SK-N-SH (cell line): Measurements from ENCODE around the gene ROBO1.

Experiments
- CHD2 ChIP-seq: fragments of 150-350 bp; IDR thresholded peaks from 2 replicates; pipeline ENCODE4 v1.6.1; 2018; ENCODE audit warnings: low read length; ENCODE audit not compliant: partially characterized antibody
- EP300 ChIP-seq, 2 experiments: IDR thresholded peaks; 2 replicates each; pipeline versions ENCODE4 v1.4.0 to v1.6.1; 2012; ENCODE audit warnings: borderline replicate concordance in 1 of 2, low read depth in 1 of 2, low read length in 1 of 2
- GABPA ChIP-seq: IDR thresholded peaks from 2 replicates; pipeline ENCODE4 v1.4.0; 2012; ENCODE audit warnings: low read depth, mild to moderate bottlenecking
- JUND ChIP-seq: IDR thresholded peaks from 2 replicates; pipeline ENCODE4 v1.4.0; 2012
- MEF2A ChIP-seq: IDR thresholded peaks from 2 replicates; pipeline ENCODE4 v1.4.0; 2012; ENCODE audit warnings: low read depth, borderline replicate concordance
- MXI1 ChIP-seq: IDR thresholded peaks from 2 replicates; pipeline ENCODE4 v1.6.1; 2012; ENCODE audit warnings: mild to moderate bottlenecking, low read depth, low read length, improper control_type of control experiment
- POLR2AphosphoS5 ChIP-seq: IDR thresholded peaks from 2 replicates; pipeline ENCODE4 v1.6.1; 2012; ENCODE audit warnings: low read depth, low read length
- RAD21 ChIP-seq: IDR thresholded peaks from 2 replicates; pipeline ENCODE4 v1.6.1; 2012; ENCODE audit warnings: mild to moderate bottlenecking, low read length
- SIN3A ChIP-seq: IDR thresholded peaks from 2 replicates; pipeline ENCODE4 v1.6.1; 2012; ENCODE audit warnings: low read depth, mild to moderate bottlenecking, low read length, moderate library complexity, borderline replicate concordance
- TEAD4 ChIP-seq: IDR thresholded peaks from 2 replicates; pipeline ENCODE4 v1.4.0; 2012; ENCODE audit warnings: mild to moderate bottlenecking, borderline replicate concordance; ENCODE audit not compliant: insufficient read depth
- YY1 ChIP-seq: IDR thresholded peaks from 2 replicates; pipeline ENCODE4 v1.4.0; 2012; ENCODE audit warnings: low read depth, mild to moderate bottlenecking
- TF ChIP-seq, protein P1 (sequence below): fragments of 200-600 bp; sonication (generic); IDR thresholded peaks from 2 replicates; pipeline ENCODE4 v1.6.1; 2017; ENCODE audit warnings: antibody characterized with exemption, mild to moderate bottlenecking, moderate library complexity
- TF ChIP-seq, protein P2 (sequence below): IDR thresholded peaks from 2 replicates; pipeline ENCODE4 v1.4.0; 2012; ENCODE audit warnings: low read depth, borderline replicate concordance
- TF ChIP-seq, protein P3 (sequence below): fragments of 150-350 bp; IDR thresholded peaks from 2 replicates; pipeline ENCODE4 v1.6.1; 2017; ENCODE audit warnings: antibody characterized with exemption, low read length, low read depth, borderline replicate concordance

DNA sequence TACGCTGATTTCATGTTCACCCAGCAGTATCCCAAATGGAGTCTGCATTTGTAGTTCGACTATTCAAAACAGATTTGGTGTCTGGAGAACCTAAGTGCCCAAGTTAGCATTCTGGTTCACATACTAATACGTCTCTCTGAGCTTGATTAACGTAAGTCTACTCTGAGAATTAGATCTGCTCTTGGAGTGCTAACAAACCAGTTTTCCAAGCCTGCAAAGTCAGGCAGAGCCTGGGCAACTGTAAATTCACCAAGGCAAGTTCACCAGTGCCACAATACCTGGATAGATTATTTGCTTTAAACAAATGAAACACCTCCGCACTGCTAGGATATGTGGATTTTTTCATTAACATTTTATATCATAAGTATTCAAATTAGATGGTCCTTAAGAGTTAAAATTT, 912.6 kb downstream of the ROBO1 start:
- TF ChIP-seq JUND (no peak), POLR2AphosphoS5 (no peak), YY1 (no peak), MEF2A (no peak), RAD21 (no peak), MXI1 (no peak), EP300 (IDR thresholded peaks at IDR 0.05; ENCODE audit: borderline replicate concordance in 1 of 2, low read depth in 1 of 2, low read length in 1 of 2) (no peak), SIN3A (no peak), CHD2 (no peak), GABPA (no peak), TEAD4 (no peak)
- TF ChIP-seq, protein P1, sequence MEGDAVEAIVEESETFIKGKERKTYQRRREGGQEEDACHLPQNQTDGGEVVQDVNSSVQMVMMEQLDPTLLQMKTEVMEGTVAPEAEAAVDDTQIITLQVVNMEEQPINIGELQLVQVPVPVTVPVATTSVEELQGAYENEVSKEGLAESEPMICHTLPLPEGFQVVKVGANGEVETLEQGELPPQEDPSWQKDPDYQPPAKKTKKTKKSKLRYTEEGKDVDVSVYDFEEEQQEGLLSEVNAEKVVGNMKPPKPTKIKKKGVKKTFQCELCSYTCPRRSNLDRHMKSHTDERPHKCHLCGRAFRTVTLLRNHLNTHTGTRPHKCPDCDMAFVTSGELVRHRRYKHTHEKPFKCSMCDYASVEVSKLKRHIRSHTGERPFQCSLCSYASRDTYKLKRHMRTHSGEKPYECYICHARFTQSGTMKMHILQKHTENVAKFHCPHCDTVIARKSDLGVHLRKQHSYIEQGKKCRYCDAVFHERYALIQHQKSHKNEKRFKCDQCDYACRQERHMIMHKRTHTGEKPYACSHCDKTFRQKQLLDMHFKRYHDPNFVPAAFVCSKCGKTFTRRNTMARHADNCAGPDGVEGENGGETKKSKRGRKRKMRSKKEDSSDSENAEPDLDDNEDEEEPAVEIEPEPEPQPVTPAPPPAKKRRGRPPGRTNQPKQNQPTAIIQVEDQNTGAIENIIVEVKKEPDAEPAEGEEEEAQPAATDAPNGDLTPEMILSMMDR, result no peak
- TF ChIP-seq, protein P2, sequence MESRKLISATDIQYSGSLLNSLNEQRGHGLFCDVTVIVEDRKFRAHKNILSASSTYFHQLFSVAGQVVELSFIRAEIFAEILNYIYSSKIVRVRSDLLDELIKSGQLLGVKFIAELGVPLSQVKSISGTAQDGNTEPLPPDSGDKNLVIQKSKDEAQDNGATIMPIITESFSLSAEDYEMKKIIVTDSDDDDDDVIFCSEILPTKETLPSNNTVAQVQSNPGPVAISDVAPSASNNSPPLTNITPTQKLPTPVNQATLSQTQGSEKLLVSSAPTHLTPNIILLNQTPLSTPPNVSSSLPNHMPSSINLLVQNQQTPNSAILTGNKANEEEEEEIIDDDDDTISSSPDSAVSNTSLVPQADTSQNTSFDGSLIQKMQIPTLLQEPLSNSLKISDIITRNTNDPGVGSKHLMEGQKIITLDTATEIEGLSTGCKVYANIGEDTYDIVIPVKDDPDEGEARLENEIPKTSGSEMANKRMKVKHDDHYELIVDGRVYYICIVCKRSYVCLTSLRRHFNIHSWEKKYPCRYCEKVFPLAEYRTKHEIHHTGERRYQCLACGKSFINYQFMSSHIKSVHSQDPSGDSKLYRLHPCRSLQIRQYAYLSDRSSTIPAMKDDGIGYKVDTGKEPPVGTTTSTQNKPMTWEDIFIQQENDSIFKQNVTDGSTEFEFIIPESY, result no peak
- TF ChIP-seq, protein P3, sequence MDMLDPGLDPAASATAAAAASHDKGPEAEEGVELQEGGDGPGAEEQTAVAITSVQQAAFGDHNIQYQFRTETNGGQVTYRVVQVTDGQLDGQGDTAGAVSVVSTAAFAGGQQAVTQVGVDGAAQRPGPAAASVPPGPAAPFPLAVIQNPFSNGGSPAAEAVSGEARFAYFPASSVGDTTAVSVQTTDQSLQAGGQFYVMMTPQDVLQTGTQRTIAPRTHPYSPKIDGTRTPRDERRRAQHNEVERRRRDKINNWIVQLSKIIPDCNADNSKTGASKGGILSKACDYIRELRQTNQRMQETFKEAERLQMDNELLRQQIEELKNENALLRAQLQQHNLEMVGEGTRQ, result no peak
